CD4-positive, alpha-beta T cell treated with Interleukin-21 for 1 hour (primary cell): ENCODE data around the gene SEC22C.

Experiments used
- DNase-seq: peaks from one replicate; pipeline ENCODE4 v3.0.0-alpha.2; 2020

Gene SEC22C

DNA sequence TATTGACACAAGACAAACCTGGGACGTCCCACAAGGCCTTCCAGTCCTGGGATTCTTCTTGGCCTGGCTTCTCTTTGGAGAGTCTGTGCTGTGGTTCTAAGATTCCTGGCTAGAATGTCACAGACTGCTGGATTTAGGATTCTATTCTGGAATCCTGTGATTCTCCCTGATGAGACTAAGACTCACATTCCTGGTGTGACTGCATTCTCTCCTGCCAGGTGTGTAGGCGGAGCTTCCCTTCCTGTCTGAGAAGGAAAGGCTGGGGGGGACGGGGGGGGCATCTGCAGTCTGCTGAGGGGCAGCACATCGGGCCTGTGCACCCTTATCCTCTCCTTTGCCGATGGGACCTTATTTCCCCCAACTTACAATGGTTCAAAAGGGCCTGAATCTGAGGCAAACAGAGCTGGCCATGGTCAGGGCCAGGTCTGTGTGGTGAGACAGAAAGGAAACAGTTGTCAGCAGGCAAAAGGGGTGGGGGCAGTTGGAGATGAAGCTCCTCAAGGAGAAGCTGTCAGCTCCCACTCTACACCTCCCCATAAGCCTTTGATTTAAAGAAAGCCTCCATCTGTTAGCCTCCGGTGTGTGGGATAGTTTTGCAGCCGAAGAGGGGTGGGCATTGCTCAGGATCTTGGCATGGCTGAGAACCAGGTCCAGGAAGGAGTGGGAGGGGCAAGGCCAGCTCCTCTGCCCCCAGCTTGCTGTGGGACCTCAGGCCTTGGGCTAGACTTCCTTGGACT lies 48.4 kb downstream of the SEC22C start:
- DNase-seq: no peak

DNA sequence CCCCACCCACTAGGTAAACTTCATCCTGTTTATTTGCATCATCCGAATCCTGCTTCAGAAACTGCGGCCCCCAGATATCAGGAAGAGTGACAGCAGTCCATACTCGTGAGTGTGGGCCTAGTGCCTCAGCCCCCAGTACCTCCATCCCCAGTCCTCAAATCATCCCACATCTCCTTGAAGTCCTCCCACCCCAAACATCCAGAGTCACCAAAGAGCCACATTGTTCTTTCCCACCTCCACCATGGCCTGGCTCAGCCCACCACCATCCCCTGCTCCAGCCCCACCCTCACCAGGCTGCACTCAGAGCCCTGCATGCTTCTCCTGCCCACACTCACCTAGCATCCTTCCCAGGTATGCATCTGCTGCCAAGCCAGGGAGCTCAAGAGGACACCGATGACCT lies 49.5 kb downstream of the SEC22C start:
- DNase-seq: no peak

DNA sequence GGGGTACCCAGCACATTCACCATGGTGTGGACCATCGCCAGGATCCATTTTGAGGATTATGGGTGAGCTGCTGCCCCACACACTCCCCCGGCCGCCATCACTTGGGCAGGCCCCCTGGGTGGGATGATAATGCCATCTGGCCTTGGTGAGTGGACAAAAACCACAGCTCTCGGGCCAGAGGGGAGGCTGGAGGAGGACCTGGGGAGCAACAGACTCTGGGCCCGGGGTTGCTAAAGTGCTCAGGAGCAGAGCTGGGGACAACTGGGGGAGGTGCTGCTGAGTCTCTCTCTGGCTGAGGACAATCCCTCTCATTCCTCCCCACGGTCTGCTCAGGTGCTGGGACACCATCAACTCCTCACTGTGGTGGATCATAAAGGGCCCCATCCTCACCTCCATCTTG lies 50.3 kb downstream of the SEC22C start:
- DNase-seq: no peak

DNA sequence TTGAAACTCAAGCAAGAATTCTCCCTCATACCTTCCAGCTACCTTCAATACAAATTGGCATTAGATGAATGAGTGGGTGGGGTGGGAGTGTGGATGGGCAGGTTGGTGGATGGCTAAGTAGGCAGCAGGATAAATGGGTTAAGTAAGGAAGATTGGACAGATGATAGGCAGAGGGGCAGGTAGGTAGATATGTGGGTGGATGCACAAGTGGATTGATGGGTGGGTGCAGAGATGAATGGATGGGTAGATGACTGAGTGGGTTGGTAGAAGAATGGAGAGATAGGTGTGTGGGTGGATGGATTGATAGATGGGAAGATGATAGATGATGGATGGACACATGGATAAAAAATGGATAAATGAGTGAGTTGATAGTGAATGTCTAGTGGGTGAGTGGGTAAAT lies 51.7 kb downstream of the SEC22C start:
- DNase-seq: no peak

DNA sequence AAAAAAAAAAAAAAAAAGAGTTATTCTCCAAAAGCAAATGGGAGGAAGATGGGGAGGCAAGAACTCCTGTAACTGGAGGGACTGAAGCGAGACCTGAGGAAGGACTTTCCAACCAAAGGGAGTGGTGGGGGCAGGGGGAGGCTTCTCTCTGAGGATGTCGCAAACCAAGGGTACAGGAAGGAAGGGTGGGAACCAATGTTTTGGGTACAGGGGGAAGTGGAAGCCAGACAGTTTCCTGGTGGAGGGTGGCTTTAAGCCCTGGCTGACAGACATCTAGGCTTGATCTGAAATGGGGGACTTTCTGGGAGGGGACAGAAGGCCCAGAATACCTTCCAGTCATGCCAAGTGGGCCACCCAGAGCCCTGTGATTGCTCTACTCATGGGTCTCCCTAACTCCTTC lies 52.3 kb downstream of the SEC22C start:
- DNase-seq: peak; percentile 48

DNA sequence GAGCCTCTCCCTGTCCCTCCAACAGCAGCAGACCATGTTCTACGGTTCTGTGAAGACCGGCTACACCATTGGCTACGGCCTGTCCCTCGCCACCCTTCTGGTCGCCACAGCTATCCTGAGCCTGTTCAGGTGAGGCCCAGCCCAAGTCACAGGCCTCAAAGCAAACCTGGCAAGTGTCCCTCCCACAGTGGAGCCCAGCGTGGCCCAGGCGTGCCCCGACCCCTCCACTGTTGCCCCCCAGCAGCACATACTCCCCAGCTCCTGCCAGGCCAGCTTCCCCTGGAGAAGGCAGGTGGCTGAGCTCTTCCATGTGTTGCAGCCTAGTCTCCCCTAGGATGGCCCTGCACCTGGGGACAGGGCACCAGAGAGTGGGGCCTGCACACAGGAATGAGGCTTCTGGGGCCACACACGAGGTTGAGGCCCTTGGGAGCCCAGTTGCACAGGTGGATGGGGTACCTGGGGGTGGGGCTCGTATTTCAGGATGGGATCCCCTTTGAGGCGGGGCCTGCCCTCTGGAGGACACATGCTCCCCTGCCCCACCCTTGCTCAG lies 54.3 kb downstream of the SEC22C start:
- DNase-seq: no peak

DNA sequence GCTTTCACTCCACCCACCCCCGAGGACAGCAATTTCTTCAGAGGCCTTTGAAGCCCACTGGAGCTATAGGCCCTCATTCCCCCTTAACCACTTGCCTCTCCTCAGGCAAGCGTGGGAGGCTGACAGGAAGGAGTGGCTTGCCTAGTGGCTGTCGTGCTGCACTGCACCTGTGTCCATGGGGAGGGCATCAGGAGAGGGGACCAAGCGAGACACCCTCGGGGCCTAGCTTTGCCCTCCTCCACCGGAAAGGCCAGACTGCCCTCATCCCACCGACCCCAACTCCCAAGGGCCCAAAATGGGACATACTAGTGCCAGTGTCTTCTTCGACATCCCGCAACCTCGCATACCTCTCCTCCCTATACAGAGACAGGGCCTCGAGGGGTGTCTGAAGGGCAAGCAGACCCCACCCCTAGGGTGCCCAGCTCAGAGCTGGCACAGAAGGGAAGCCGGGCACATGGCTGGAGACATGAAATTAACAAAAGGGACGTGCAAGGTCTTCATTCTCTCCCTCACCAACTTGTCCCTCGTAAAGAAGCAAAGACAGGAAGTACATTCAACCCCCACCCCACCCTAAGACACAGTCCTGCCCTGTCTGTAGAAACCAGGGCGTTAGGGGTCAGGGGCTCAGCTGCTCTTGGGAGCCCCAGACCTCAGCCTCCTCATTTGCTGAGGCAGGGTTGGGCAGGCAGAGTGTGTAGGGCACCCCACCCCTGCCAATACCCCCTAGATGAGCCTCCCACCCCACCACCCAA lies 55.0 kb downstream of the SEC22C start:
- peak; percentile 52 for DNase-seq

DNA sequence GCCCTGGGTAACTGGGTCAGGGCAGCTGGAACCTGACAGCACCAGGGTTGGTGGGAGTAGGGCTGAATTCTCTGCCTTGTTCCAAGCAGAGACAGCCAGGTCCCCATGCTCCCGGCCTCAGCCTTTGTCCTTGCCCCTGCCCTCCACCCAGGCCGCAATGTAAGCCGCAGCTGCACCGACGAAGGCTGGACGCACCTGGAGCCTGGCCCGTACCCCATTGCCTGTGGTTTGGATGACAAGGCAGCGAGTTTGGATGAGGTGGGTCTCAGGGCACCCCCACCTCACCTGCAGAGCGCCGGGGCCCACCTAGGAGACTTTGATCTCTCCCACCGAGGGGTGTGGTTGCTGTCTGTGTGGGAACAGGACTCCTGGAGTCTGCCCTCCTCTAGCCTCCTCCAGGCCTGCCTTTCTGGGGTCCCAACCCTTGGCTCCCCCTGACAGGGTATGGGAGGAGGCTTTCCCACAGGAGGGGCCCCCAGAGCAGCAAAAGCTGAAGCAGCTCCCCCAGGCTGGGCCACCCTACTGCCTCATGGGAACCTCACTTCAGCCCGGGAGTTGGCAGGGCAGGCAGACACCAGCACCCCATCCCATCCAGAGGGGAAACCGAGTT lies 55.9 kb downstream of the SEC22C start:
- no peak for DNase-seq

DNA sequence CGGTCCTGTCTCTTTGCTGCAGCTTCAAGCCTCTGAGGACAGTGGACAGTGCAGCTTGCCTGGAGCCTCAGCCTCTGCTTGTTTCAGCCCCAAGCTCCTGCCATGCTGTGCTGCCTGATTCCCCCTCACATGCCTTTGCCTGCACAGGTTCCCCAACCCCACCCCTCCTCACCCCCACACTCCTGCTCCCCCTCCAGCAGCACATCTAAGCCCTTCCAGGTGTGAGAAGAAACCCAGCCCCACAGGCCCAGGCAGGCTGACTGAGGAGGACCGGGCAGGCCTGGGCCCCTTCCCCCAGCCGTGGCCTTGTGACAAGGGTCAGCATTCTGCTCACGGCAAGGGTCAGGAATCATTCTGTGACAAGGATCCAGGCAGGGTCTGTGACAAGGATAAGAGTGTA lies 56.6 kb downstream of the SEC22C start:
- DNase-seq: no peak

DNA sequence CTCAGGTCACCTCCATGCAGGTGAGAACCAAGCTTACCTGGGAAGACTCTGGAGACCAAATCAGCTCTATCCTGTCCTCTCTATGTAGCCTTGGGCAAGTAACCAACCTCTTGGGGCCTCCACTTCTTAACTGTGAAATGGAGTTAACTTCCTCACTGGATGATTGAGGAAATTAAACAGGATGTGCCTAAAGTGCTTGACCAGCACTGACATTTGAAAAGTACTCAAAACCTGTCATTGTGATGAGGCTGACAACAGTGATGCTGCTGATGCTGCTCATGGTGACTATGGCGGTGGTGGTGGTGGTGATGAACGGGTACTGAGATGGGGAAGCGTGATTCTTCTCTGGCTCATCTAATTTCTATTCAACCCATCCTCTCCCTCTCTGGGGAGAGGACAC lies 57.0 kb downstream of the SEC22C start:
- DNase-seq: no peak

DNA sequence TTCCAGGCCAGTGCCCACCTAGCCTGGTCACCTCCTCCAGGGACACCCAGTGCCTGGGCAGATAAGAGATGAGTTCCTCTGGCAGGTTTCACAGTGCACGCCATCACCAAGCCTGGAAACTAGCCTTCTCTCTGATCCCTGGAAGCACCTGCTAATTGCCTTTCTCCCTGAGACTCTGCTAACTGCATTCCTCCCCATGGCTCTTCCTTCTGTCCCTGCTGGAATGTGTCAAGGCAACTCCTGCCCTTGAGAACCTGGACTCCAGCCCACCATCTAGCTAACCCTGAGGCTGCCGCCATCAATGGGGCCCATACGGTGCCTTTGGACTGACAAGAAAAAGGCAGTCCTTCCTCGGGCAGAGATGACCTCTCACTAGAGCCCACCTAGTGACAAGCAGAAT lies 60.9 kb downstream of the SEC22C start:
- DNase-seq: no peak

DNA sequence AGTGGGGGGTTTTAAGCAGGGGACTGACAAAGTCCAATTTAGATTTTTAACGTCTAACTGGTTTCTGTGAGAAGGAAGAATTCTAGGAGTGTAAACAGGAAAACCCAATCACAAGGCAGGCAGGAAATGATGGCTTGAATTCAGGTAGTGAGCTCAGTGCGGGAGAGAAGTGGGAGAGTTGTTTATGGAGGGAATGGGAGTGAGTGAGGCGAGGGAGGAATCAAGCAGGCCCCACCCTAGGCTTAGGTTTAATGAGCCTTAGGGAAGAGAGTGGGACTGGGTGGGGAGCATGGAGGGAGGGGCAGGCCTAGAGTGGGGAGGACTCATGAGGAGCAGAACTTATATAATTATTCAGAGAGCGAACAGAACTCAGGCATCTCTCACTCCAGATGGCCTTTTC lies 61.4 kb downstream of the SEC22C start:
- DNase-seq: no peak

DNA sequence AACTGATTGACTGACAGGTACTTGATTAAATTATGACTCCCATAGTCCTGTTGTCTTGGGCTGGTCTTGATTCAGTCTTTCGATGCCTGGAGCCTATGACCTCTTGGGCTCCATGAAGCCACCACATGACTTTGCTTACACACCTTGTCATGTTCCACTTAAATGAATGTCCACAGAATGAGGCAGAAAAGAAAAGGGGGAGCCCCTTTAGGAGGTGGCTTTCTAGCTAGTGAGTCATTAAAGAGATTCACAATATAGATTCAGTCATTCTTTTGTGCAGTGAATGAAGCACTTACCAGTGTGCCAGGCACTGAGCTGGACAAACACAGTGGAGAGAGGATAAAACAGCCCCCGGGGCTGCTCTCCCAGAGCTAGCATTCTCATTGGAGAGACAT lies 62.2 kb downstream of the SEC22C start:
- no peak for DNase-seq

DNA sequence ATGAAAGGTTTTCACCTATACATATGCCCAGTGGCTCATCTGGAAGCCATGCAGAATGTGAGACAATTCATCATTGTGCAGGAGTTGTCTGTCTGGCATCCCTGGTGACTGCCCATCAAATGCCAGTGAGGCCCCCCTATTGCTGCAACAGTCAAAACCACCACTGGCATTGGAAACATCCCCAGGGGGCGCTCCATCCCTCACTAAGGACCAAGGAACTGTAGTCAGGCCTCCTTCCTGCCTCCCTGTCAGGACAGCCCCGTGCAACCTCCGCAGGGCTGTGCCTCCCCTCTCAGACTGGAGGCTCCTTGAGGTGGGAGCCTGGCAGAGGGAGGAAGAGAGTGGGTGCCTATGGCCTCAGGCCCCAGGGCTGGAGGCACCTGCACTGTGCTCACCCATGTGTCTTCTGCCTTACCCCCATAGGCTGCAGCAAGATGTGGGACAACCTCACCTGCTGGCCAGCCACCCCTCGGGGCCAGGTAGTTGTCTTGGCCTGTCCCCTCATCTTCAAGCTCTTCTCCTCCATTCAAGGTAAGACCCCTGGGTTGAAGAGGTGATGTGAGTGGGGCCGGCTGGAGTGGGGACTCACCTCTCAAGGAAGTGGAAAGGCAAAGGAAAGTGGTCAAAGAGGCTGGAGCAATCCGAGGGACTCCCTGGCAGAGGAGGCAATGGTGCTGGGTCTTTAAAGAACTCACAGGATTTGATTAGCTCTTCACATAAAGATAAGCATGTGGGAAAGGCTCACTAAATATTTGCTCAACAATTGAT lies 62.8 kb downstream of the SEC22C start:
- DNase-seq: peak; percentile 68

DNA sequence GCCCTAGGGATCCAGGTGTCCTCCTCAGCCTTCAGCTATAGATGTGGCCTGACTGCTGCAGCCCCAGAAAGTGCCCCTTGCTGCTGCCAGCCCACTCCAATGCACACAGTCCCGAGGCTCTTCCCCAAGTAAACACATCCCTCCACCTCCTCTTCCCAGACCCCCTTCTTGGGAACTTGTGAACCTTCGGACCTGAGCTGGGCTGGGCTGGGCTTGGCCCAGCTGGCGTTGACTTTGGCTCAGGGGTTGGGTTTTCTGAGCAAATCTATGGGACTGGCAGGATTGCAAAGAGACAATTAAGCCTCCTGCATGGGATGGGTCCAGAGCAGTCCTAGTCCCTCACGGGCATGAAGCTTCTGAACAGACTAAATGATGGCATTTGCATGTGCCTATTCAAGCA lies 64.7 kb downstream of the SEC22C start:
- DNase-seq: no peak

DNA sequence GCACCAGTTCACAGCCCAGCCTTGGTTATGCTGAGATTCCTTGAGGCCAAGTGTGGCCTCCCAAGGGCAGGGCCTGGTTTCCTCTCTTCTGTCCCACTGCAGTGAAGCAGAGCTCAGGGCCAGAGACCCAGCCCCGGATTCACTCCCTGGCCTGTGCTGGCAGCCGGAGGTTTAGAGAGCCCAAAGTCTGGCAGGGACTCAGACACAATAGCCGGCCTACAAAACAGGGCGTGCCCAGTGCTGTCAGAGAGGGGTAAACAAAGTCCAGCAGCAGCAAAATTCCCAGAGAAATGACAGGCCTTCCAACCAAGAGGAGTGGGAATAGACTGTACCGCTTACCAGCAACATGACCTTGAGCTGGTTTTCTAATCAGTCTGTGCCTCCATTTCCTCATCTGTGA lies 65.3 kb downstream of the SEC22C start:
- no peak for DNase-seq

DNA sequence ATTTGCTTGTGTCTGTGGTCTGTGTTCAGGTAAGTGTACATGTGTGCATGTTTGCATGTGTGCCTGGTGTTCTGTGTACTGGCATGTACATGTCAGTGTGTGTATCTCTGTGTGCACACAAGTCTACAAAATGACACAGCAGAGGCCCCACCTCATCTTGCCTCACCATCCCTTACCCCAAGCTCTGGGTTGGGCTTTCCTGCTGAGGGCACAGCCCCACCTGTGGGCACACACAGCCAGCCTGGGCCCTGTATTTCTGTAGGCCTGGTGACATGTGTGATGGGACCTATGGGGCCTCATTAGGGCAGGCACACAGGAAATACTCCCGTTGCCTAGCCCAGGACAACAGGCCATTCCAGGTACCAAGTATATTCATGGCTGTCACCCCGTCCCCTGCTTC lies 65.8 kb downstream of the SEC22C start:
- DNase-seq: no peak

DNA sequence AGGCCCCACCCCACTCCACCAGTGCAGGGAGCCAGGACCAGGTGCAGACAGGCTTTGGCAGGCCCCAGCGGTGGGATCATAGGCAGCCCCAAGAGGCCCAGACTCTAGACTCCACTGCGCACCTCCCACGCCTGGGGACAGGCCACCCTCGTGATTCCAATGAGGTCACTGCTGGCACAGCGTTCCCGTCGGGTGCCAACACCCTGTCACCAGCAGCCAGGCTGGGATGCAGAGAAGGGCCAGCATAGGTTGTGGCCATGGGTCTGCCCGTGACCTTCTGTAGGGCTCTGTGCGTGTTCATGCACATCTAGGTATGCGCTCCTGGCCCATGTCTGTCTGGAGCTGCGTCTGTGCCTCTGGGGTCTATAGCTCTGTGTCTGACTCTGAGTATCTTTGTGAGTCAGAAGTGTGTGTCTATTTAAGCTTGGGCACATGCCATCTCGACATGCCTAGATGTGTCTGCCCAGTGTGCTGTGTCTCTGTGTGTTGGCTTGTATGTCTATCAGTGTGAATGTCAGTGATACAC lies 66.3 kb downstream of the SEC22C start:
- DNase-seq: no peak

DNA sequence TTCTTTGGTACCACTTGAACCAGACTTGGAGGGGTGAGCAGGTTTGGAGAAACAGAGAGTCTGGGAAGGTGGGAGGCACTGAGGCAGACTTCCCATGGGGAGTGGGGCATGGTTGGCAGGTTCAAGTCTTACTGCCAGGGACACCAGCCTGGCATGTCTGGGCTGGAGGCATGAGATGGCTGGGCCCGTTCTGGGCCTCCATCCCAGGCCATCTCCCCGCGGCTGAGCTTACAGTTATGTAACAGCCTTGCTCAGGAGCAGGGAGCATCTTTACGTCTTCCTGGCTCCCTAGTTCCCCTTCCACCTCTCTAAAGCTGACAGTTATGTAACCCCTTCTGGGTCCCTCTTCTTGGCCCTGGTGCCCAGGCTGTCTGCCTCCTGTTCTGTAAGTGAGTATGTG lies 66.9 kb downstream of the SEC22C start:
- DNase-seq: no peak

DNA sequence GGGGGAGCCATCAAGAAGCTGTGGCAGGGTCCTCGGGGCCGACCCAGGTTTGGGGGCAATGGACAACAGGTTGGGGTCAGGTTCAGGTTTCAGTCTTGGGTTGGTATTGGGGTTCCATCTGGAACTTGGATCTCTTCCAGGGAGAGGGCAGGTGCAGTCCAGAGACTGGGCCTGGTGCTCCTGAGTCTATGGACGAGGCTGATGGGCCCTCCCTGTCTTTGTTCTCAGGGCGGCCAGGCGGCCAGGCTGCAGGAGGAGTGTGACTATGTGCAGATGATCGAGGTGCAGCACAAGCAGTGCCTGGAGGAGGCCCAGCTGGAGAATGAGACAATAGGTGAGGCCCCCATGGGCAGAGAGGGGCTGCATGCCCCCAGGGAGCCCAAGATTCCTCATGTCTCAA lies 68.2 kb downstream of the SEC22C start:
- no peak for DNase-seq

DNA sequence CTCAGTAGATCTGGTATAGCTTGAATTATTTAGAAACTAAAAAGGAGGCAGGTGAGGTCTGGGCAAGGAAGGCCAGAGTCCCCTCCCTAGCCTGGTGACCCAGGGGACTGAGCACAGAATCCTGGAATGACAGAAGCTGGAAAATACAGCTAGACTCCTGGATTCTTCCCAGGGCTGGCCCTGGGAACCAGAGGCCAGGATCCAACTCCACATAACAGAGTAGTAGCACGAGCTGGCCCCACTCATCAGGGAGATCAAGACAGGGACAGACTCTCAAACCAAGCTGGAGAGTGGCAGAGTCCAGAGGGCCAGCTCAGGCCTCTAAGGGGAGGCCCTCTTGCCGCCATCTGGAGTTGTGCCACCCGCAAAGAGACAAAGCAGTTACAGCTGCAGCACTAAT lies 68.6 kb downstream of the SEC22C start:
- no peak for DNase-seq

DNA sequence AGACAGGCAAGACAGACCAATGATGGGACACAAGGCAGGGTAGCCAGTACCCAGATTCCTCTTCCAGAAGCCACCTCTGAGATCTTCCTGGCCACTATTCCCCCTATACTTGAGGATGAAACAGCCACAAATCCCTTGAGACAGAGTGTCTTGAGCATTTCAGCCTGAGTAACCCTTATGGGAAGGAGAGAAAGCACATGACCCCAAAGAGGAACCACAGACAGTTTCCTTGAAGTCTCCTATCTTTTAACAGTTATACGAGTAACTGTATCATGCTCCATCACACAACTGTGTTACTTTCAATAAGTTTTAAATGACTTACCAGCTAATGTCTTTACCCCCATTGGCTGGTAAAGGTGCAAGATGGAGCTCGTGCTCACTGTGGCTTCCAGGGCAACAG lies 70.0 kb downstream of the SEC22C start:
- DNase-seq: no peak

DNA sequence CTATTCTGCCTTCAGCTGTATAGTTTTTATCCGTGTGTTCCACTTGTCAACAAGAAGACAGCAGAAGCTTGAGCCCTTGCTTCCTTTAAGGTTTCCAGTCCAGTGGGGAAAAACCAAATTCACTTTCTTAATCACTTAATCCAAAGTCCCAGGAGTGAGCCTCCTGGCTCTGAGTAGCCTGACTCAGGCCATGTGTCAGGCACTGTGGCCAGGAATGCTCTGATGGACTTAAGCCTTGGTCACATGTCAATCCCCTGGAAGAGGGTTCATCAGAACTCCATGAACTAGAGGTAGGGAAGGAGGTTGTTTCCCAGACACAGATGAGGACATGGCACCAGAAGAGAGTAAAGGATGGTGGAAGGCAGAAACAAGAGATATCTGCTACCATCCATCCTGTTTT lies 70.6 kb downstream of the SEC22C start:
- no peak for DNase-seq
